ENCODE data around the gene ST3GAL6. TPM values are rescaled to one million over a fixed set of nuclear protein-coding genes. Genes with fewer than 3 reads are reported as not detected.
A peak's percentile ranks its signal among the peaks of the same experiment; 100 is the strongest.

ST3GAL6 gene, protein sequence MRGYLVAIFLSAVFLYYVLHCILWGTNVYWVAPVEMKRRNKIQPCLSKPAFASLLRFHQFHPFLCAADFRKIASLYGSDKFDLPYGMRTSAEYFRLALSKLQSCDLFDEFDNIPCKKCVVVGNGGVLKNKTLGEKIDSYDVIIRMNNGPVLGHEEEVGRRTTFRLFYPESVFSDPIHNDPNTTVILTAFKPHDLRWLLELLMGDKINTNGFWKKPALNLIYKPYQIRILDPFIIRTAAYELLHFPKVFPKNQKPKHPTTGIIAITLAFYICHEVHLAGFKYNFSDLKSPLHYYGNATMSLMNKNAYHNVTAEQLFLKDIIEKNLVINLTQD
- total RNA-seq: 1 to 10 TPM; 1.3 to 9.2 (median 5.2) TPM

DNA sequence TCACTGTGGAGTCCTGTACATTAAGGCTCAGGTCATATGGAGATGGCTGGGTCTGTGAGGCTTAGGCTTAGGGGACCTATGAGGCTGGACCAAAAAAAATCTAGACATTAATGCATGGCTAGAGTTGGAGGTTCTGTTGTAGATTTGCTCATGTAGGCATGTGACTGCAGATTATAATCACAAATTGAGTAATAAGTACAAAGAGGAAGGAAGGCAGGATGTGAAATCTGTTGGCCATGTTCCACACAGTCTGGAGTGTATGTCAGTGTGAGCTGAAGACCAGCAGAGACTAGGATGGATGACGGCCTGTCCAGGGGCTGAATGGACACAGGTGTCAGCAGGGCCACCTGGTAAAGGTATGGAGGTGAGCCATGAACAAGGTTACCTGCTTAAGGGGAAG lies at the start of gene ST3GAL6:
Gene ST3GAL6 (plus strand): TSS at position 265 of the 400 bp plus-strand sequence. CDS start 5,101 bp downstream, outside the sequence.
- 86 to 100% methylated on average over 1 of the region's 1 CpG; no CpG with 5 or more reads in 8 of the 10 experiments for WGBS, 10 experiments
- peaks cover 4 to 14% of the 10 kb centered on the region in 2 donors for H3K4me1 ChIP-seq (replicated peaks in 1 of 2)
- no peak within 1 kb of the TSS for H3K27ac ChIP-seq
- in situ Hi-C loops (cut with MboI; ENCODE audit: low pct_unique_long_range_greater_than_20kb in 2 of 9, low sequenced_read_pairs in 9 of 9, unreplicated experiment in 9 of 9): no loop called here
- no peak within 1 kb of the TSS for H3K4me3 ChIP-seq
- no peak for ATAC-seq (replicated peaks in 6 of 8)

DNA sequence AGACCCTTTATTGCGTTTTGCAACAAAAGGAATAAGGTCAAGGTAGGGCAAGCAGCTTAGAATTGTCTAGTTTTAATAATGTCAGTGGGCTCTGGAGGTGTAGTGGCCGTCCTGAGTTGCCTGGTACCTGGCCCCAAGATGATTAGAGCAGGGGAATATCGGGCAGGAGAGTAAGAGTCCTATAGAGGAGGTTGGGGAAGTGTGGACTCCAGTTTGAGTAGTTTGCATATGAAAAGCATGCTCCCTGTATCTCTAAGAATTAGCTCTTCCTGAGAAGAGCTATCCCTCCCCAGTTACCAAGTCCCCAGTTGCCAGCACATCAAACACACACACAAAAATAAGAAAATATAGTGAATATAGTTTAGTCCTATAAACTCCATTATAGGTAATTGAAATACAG lies 49.2 kb upstream of the ST3GAL6 start:
- Histone ChIP-seq H3K4me1 (replicated peaks in 1 of 2) (peaks cover 2 to 9% of the 10 kb centered on the region in 2 donors), H3K27ac (no peak overlapping the region), H3K4me3 (no peak overlapping the region)
- in situ Hi-C loops (cut with MboI; ENCODE audit: low pct_unique_long_range_greater_than_20kb in 2 of 9, low sequenced_read_pairs in 9 of 9, unreplicated experiment in 9 of 9): no loop called here
- WGBS, 10 experiments: 0 to 100% (median 50%) methylated on average over 1 to 3 of the region's 3 CpGs; no CpG with 5 or more reads in 3 of the 10 experiments
- ATAC-seq (replicated peaks in 6 of 8): no peak

DNA sequence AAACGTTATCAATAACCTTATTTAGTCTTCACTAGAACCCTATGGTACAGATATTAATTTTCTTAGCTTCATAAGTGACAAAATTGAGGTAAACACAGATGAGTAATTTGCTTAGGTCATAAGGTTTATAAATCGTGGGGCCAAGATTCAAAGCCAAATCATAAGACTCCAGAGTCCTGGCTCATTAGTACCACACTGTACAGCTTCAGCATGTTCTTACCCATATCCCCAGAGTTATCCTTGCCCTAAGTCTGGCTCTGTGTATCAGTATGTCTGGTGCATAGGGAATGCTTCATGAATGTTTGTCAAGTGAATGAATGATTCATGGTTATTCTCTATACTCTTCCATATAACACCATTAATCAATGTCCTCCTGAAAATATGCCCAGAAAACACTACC lies 45.6 kb upstream of the ST3GAL6 start:
- in situ Hi-C loops (cut with MboI; ENCODE audit: low pct_unique_long_range_greater_than_20kb in 2 of 9, low sequenced_read_pairs in 9 of 9, unreplicated experiment in 9 of 9): no loop called here
- no peak overlapping the region for H3K4me3 ChIP-seq
- 0 to 100% (median 48%) methylated on average over 1 to 2 of the region's 2 CpGs; no CpG with 5 or more reads in 4 of the 10 experiments for WGBS, 10 experiments
- H3K27ac ChIP-seq: no peak overlapping the region
- no peak for ATAC-seq (replicated peaks in 6 of 8)
- no peaks in the 10 kb centered on the region for H3K4me1 ChIP-seq (replicated peaks in 1 of 2)

DNA sequence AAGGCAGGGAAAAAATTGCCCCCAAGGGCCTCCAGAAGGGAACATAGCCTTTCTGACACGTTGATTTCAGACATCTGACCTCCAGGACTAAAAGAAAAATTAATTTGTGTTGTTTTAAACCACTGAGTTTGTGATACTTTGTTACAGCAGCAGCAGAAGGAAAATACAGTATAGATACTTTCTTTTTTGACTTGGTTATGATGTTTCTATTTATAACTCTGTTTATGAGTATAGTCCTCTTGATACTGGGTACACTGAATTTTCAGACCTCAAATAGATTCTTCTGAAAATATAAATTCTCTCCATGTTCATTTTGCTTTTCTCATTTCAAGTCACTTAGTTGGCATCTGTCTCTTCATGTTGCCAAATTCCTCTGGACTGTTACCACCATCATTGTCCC lies 44.4 kb upstream of the ST3GAL6 start:
- ATAC-seq (replicated peaks in 6 of 8): no peak
- WGBS, 10 experiments: 0 to 83% (median 33%) methylated on average over 1 of the region's 1 CpG; no CpG with 5 or more reads in 3 of the 10 experiments
- in situ Hi-C loops (cut with MboI; ENCODE audit: low pct_unique_long_range_greater_than_20kb in 2 of 9, low sequenced_read_pairs in 9 of 9, unreplicated experiment in 9 of 9): no loop called here
- H3K4me3 ChIP-seq: no peak overlapping the region
- H3K27ac ChIP-seq: no peak overlapping the region
- H3K4me1 ChIP-seq (replicated peaks in 1 of 2): no peaks in the 10 kb centered on the region

DNA sequence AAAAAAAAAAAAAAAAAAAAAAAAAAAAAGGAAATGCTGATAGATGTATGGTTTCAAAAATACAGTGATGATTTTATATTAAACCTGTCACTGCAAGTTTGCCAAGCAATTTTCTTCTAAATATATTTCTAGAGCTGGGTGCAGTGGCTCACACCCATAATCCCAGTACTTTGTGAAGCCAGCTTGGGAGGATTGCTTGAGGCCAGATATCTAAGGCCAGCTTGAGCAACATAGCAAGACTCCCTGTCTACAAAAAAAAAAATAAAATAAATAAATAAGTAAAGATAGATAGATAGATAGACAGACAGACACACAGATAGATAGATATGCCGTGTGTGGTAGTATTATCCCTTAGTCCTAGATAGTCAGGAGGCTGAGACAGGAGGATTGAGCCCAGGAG lies 41.4 kb upstream of the ST3GAL6 start:
- in situ Hi-C loops (cut with MboI; ENCODE audit: low pct_unique_long_range_greater_than_20kb in 2 of 9, low sequenced_read_pairs in 9 of 9, unreplicated experiment in 9 of 9): no loop called here
- no peak for ATAC-seq (replicated peaks in 6 of 8)
- WGBS, 10 experiments: 17 to 100% (median 50%) methylated on average over 1 of the region's 1 CpG; no CpG with 5 or more reads in 3 of the 10 experiments
- Histone ChIP-seq H3K27ac (no peak overlapping the region), H3K4me1 (replicated peaks in 1 of 2) (no peaks in the 10 kb centered on the region), H3K4me3 (no peak overlapping the region)

DNA sequence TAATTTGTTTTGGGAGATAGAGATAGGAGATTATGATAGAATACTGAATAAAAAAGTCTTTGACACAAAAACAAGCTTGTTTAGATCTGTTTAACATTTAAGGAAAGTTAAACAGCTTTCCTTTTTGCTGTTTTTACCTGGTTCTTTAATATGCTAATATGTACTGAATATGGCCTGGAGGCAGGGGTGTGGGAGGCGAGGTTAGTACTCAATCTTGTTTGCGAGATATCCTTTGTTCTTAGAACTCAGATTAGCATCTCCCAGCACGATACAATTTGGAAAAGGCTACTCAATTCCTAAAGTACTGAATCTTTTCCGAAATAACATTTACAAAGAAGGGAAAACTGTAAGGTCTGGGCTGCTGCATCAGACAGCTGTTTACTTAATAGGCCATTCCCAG lies 40.8 kb upstream of the ST3GAL6 start:
- Histone ChIP-seq H3K4me1 (replicated peaks in 1 of 2) (no peaks in the 10 kb centered on the region), H3K4me3 (no peak overlapping the region), H3K27ac (no peak overlapping the region)
- ATAC-seq (replicated peaks in 6 of 8): no peak
- 19 to 63% (median 39%) methylated on average over 3 to 4 of the region's 4 CpGs for WGBS, 10 experiments
- in situ Hi-C loops (cut with MboI; ENCODE audit: low pct_unique_long_range_greater_than_20kb in 2 of 9, low sequenced_read_pairs in 9 of 9, unreplicated experiment in 9 of 9): no loop called here

DNA sequence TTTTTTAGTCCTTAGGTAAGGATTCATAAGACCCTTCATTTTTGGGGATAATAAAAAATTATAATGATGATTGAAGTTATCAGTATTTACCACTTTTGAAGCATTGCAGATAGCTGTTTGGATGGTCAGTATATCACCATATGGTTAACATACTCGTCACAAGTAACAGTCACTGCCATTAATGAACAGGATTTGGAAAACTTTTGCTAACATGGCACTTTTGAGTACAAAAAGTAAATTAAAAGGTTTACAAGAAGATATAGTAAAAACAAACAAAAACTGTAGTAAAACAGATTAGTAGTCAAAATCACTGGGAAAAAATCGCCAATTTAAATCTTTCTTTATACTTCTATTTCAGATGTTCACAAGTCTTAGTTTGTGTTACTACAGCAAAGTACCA lies 37.8 kb upstream of the ST3GAL6 start:
- Histone ChIP-seq H3K4me3 (no peak overlapping the region), H3K4me1 (replicated peaks in 1 of 2) (no peaks in the 10 kb centered on the region), H3K27ac (no peak overlapping the region)
- WGBS, 10 experiments: 31 to 100% (median 79%) methylated on average over 1 to 2 of the region's 2 CpGs; no CpG with 5 or more reads in 1 of the 10 experiments
- no peak for ATAC-seq (replicated peaks in 6 of 8)
- in situ Hi-C loops (cut with MboI; ENCODE audit: low pct_unique_long_range_greater_than_20kb in 2 of 9, low sequenced_read_pairs in 9 of 9, unreplicated experiment in 9 of 9): no loop called here

DNA sequence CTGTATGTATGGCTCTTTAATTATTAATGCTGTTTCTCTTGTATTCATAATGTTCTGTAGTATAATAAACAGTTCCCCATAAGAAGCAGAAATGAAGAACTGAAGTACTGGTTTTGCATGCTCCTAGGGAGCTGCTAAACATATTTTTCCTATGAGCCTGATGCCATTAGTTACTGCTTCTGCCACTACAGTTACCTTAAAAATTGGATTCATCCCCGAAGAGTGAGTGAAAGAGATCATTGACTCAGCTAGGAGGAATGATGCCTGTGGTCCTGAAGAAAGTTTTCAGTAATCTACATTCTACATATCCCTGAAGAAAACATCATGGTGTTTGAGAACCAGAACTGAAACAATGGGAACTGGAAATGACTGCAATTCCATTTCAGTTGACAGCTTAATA lies 37.1 kb upstream of the ST3GAL6 start:
- no peaks in the 10 kb centered on the region for H3K4me1 ChIP-seq (replicated peaks in 1 of 2)
- 0 to 100% (median 79%) methylated on average over 1 of the region's 1 CpG; no CpG with 5 or more reads in 2 of the 10 experiments for WGBS, 10 experiments
- H3K27ac ChIP-seq: no peak overlapping the region
- no peak for ATAC-seq (replicated peaks in 6 of 8)
- no peak overlapping the region for H3K4me3 ChIP-seq
- in situ Hi-C loops (cut with MboI; ENCODE audit: low pct_unique_long_range_greater_than_20kb in 2 of 9, low sequenced_read_pairs in 9 of 9, unreplicated experiment in 9 of 9): no loop called here

DNA sequence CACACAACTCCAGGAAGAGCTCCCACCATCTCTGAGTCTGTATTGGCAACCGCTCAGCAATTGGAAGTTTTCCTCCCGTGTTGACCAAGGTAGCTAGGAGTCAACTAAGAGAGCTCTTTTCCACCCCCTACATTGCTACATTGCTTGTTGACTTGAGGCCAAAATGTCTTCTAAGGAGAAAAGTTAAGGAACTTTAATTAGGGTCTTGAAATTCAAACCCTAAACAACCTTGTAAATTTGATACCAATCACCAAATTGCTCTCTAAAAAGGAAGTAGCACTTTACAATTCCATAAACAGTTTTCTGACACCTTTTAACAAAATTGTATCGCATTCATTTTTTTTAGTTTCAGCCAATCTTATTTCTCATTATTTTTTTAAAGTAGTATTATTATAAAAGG lies 35.5 kb upstream of the ST3GAL6 start:
- H3K4me3 ChIP-seq: no peak overlapping the region
- in situ Hi-C loops (cut with MboI; ENCODE audit: low pct_unique_long_range_greater_than_20kb in 2 of 9, low sequenced_read_pairs in 9 of 9, unreplicated experiment in 9 of 9): no loop called here
- 21 to 100% (median 90%) methylated on average over 1 to 3 of the region's 3 CpGs for WGBS, 10 experiments
- no peak for ATAC-seq (replicated peaks in 6 of 8)
- no peaks in the 10 kb centered on the region for H3K4me1 ChIP-seq (replicated peaks in 1 of 2)
- no peak overlapping the region for H3K27ac ChIP-seq

DNA sequence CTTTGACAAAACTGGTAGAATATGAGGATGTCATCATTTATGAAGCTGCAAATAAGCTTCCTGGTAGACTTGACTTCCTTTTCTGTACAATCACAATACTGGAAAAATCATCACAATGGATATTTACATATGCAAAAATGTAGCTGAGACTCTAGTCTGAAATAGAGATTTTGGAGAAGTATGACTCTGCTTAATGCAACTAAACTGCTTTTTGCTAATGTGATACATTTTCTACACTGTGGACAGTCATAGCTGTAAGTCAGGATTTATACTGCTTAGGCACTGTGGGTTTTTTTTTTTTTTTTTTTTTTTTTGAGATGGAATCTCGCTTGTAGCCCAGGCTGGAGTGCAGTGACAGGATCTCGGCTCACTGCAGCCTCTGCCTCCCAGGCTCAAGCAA lies 34.5 kb upstream of the ST3GAL6 start:
- WGBS, 10 experiments: 25 to 100% (median 50%) methylated on average over 1 to 2 of the region's 2 CpGs; no CpG with 5 or more reads in 4 of the 10 experiments
- in situ Hi-C loops (cut with MboI; ENCODE audit: low pct_unique_long_range_greater_than_20kb in 2 of 9, low sequenced_read_pairs in 9 of 9, unreplicated experiment in 9 of 9): no loop called here

DNA sequence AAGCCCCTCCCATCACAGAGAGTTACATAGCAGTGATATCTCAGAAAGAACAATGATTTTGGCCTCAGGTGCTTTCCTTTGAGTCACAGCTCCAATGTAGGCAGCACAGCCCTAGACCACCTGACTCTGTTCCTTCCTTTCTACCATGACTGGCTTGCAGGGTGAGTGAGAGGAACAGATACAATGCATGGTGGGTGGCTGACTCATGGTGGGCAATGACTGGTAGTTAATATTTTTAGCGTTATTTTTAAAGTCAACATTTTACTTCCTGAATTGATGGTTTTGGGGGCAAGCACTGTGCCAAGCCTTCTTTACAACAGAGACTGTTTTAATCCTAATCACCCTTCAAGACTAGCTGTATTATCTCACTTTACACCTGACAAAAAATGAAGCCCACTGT lies 32.8 kb upstream of the ST3GAL6 start:
- in situ Hi-C loops (cut with MboI; ENCODE audit: low pct_unique_long_range_greater_than_20kb in 2 of 9, low sequenced_read_pairs in 9 of 9, unreplicated experiment in 9 of 9): no loop called here
- WGBS, 10 experiments: 60 to 100% (median 84%) methylated on average over 1 of the region's 1 CpG; no CpG with 5 or more reads in 4 of the 10 experiments
- ATAC-seq (replicated peaks in 6 of 8): no peak
- H3K4me3 ChIP-seq: no peak overlapping the region
- H3K4me1 ChIP-seq (replicated peaks in 1 of 2): peaks cover 11 to 15% of the 10 kb centered on the region in 2 donors
- H3K27ac ChIP-seq: no peak overlapping the region

More for the DNA sequence above, 34.5 kb upstream of the ST3GAL6 start:
- ATAC-seq (replicated peaks in 6 of 8): no peak
- Histone ChIP-seq H3K4me1 (replicated peaks in 1 of 2) (no peaks in the 10 kb centered on the region), H3K4me3 (no peak overlapping the region), H3K27ac (no peak overlapping the region)

DNA sequence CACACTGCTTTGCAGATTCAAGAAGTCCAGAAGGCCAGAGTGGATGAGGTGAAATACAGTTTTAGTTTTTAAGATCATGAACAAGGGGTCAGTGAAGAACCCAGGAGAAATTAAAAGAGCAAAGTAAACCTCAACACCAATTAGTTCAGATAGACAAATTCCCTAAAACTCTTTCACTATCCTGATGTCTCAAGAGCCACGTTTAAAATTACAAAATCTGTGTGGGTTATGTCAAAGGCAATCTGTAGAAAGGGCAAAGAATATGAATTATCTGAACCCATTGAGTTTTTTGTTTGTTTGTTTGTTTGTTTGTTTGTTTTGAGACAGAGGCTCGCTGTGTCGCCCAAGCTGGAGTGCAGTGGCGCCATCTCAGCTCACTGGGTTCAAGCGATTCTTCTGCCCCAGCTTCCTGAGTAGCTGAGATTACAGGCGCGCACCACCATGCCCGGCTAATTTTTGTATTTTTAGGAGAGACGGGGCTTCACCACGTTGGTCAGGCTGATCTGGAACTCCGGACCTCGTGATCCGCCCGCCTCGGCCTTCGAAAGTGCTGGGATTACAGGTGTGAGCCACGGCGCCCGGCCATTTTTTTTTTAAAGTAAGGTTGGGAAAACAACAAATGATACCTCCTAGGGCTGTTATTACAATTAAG lies 32.1 kb upstream of the ST3GAL6 start:
- Histone ChIP-seq H3K4me3 (no peak overlapping the region), H3K4me1 (replicated peaks in 1 of 2) (peaks cover 11 to 17% of the 10 kb centered on the region in 2 donors), H3K27ac (no peak overlapping the region)
- 75 to 100% (median 89%) methylated on average over 1 to 10 of the region's 19 CpGs; no CpG with 5 or more reads in 1 of the 10 experiments for WGBS, 10 experiments
- ATAC-seq (replicated peaks in 6 of 8): no peak
- in situ Hi-C loops (cut with MboI; ENCODE audit: low pct_unique_long_range_greater_than_20kb in 2 of 9, low sequenced_read_pairs in 9 of 9, unreplicated experiment in 9 of 9): no loop called here

DNA sequence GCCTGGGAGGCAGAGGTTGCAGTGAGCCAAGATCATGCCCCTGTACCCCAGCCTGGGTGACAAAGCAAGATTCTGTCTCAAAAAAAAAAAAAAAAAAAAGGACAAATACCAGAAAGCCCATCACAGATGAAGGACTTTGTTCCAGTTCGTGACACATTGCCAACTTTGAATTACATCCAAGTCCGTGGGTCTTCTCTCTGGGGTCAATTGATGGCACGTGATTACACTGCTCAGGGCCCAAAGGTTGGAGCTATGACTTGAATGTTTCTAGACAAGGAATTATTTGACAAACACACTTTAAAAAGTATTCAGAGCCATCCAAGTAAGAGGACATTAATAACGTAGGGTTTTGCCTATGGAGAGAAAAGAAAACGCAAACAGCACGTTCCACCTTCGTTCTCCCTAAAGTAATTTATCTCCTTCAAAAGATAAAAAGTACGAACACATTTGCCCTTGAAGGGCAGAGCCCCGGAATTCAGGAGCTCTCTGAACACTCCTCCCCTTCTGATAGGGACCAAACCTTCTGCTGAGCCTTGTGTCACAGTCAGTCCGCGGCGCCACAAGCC lies 31.3 kb upstream of the ST3GAL6 start:
- in situ Hi-C loops (cut with MboI; ENCODE audit: low pct_unique_long_range_greater_than_20kb in 2 of 9, low sequenced_read_pairs in 9 of 9, unreplicated experiment in 9 of 9): no loop called here
- H3K27ac ChIP-seq: no peak overlapping the region
- 0 to 20% (median 2%) methylated on average over 1 to 10 of the region's 12 CpGs; no CpG with 5 or more reads in 1 of the 10 experiments for WGBS, 10 experiments

More for the DNA sequence above, 31.3 kb upstream of the ST3GAL6 start:
- peak in 4 of 8 experiments; percentile 29 to 67 (median 52) for ATAC-seq (replicated peaks in 6 of 8)
- H3K4me3 ChIP-seq: peak overlapping the region; percentile 56 to 86 (median 72)
- H3K4me1 ChIP-seq (replicated peaks in 1 of 2): peaks cover 11 to 17% of the 10 kb centered on the region in 2 donors

Measured in motor neuron (in vitro differentiated cells).